ENCODE results near the gene MRPL50. TPM values are rescaled to one million over a fixed set of nuclear protein-coding genes. Genes with fewer than 3 reads are reported as not detected.

Gene MRPL50
- total RNA-seq, 1 experiment from 2014 or later = 37.2 TPM

DNA sequence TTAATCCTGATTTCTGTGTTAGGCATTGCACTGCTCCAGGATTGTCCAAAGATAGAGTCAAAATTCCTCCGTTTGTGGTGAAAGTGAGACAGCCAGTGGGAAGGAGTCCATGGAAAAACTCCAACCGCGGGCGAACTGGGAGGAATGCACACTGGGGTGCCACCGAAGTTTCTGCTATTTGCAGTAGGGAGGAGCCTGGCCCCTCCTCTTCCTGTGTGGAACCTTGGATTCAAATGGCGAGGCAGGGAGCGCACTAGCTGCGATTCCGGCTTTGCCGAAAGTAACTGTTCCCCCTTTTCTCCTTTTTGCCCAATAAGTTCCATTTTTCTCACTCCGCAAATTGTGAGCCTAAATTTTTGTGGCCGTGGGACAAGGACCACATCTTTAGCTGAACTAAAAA is 22.9 kb downstream of the MRPL50 start:
- peak; percentile 75 for DNase-seq (ENCODE audit: low read depth)

DNA sequence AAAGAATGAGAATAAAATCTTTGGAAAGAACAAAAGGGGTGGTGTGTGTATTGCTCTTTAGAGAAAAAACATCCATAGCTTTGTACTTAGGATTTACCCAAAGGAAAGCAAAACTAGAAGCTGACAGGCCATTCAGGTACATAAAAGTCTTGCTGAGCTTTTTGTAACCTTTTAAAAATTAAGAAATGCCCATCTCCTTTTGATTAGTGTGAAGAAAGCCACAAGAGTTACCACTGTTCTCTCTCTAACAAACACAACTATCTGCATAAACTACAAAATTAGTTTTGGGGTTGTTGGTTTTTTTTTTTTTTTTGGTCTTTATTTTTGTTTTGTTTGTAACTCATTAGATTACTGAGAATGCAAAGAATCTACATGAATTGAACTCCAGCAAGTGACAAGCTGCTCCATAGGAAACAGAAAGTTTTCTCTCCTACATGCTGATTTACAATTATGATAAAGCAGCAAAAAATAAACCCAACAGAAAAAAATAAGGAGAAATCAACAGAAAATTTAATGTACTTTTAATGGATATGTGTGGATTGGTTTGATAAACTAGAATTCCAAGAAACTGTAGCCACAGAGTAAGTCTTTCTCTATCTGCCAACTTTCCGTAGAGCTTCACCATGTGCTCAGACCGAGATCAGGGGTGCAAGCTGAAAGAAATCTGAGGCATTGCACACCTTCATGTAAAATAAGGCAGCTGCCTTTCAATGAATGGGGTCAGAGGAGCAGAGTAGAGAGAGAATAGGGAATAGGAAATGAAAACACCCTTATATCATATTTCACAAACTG is 25.9 kb downstream of the MRPL50 start:
- no peak for DNase-seq (ENCODE audit: low read depth)

DNA sequence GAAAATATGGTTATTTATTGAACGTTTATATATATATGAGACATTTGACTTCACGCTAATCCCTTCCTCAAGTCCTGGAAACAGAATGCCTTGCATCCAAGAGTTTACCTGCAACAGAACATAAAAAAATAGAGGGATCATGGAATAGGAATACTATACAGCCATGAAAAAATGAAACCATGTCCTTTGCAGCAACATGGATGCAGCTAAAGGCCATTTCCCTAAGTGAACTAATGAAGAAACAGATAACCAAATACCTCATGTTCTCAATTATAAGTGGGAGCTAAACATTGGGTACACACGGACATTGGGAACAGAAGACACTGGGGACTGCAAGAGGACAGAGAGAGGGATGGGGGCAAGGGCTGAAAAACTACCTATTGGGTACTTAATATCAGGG is 26.6 kb downstream of the MRPL50 start:
- no peak for DNase-seq (ENCODE audit: low read depth)

DNA sequence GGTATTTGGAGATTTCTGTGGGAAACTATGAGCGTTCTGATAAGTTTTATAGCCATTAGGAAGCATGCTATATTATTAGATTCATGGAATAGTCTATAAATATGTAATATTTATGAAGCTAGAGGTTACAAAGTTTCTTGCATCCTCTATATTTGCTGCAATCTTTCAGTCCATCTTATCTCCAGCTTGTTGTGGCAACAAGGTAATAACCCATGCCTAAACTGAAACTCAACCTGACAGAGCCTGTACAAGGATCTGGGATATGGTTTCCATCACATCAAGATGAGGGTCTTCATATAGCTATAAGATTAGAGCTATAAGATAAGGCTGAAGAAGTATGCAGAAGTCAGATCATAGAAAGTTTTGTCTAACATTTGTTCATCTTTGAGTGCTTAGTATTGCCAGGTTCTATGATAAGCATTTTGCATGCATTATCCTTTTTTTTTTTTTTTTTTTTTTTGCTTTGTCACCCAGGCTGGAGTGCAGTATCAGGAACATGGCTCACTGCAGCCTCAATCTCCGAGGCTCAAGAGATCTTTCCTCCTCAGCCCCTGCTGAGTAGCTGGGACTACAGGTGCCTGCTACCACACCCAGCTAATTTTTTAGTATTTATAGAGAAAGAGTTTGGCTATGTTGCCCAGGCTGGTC is 28.4 kb downstream of the MRPL50 start:
- DNase-seq (ENCODE audit: low read depth) = no peak

DNA sequence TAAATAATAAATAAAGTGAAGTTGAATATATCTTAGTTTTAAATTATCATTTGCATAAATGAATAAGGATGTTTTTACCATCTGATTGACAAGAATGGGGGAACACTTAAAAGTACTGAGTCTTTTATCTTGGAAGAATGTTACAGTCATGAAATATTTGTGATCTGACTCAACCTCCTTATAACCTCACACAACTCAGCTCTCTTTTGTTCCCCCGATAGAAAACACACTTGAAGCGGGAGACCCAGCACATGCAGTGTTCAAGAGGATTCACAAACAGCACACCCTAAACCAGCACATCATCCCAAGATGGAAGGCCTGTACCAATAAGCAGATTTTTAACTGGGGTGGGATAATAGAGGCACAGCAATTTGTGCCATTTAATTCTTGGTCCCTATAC is 29.1 kb downstream of the MRPL50 start:
- DNase-seq (ENCODE audit: low read depth) = peak; percentile 25

DNA sequence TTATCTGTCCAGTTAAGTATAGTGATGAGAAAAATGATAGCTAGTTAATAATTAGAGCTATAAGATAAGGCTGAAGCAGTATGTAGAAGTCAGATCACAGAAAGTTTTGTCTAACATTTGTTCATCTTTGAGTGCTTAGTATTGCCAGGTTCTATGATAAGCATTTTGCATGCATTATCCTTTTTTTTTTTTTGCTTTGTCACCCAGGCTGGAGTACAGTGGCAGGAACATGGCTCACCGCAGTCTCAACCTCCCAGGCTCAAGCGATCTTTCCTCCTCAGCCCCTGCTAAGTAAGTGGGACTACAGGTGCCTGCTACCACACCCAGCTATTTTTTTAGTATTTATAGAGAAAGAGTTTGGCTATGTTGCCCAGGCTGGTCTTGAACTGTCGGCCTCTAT is 31.1 kb downstream of the MRPL50 start:
- no peak for DNase-seq (ENCODE audit: low read depth)

DNA sequence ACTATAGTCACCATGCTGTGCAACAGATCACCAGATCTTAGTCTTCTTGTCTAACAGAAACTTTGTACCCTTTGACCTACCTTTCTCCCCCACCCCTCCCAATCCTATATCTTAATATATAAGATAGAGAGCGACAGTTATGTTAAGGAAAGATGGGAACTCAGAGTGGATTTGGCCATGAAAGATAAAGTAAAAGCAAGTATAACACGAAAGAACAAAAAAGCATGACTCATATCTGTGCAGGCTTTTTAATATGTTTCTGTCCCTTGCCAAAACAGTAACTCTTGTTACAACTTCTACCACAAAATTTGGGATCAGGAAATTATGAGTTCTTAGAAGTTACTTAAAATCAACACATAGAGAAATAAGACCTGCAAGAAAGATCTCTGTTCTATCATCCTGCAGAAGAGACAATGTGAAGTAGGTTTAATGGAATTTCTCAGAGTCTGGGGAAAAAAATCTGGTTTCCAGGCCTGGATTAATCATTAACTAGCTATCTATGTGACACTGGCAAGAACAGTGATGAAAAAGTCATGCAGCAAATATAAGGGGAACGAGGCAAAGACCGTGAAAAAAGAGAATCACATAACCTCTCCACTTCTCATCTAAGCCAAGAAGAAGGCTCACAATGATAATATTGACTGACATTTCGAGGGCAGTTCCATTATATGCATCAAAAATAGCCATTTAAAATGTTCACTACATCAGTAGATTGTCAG is 32.2 kb downstream of the MRPL50 start:
- no peak for DNase-seq (ENCODE audit: low read depth)

DNA sequence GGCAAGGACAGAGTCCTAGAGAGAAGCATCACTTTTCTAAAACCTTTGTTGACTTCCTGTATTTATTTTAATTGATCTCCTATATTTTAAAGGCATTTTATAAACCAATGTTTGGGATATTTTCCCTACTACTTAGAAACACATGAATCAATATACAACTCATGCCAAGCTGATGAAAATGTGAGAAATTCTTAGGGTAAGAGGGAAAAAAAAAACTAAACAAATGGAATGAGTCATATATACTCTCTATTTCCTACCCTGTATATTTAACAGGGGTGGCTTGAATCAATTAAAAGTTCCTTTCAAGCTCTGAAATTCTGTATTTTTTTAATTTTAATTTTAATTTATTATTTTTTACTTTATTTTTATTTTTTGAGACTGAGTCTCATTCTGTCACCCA is 33.2 kb downstream of the MRPL50 start:
- no peak for DNase-seq (ENCODE audit: low read depth)

DNA sequence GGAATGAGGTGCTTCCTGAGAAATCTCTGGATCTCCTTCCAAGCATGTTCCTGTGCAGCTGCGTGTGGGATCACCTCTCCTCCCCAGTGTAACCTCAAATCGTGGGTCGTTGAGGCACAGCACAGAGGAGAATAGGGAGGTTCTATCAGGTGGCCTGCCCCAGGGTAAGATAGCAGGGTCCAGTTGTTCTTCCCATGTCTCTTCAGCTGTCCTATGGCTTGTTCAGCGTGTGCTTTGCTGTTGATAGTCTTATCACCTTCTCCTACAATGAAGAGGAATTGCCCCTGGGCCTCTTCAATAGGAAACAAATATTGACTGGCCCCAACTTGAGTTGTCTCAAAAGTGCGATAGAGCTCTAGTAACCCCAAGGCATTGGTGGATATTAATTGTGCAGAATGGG is 36.0 kb downstream of the MRPL50 start:
- no peak for DNase-seq (ENCODE audit: low read depth)

DNA sequence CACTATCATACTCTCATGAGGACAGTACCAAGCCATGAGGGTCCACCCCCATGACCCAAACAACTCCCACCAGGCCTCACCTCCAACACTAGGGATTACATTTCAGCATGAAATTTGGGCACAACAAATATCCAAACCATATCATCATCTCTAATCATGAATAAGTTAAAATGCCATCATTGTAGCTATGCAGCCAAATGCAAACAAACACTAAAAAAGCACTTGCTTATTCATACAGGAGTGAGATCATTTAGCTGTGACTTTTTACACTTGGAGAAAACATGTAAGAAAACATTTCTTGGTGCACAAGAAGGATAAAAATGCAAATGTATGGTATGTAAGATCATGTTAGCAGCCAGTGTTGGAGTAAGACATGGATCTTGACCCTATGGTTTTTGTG is 37.8 kb downstream of the MRPL50 start:
- no peak for DNase-seq (ENCODE audit: low read depth)

DNA sequence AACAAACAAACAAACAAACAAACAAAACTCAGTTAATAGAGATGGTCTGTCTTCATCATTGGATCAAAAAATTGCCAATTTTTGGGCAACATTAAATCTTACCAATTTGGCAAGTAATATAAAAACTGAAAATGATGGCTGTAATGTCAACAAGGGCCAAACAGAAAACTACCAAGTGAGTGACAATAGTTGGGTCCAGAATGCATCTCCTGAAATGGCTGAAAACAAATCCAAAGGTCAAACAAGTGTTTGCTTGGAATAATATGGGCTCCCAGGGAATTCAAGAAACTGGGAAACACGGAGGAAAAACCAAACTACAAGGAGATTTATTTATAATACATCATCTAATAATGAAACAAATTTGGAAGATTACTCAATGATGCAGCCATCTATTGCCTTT is 38.7 kb downstream of the MRPL50 start:
- no peak for DNase-seq (ENCODE audit: low read depth)

DNA sequence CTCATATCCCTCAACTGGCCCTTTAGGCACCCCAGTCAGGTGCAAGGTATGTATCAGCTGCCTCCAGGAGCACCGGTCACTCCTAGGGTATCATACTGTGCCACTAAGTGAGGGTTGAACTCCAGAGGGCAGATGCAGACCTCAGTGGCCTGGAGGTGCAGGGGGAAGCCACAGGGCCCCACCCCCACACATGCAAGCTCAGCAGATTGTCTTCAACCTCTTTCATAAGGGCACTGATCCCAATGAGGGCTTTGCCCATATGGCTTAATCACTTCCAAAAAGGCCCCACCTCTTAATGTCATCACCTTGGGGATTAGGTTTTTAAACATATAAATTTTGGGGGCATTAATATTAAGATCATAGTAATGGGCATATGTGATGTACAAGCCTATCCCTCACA is 41.8 kb downstream of the MRPL50 start:
- DNase-seq (ENCODE audit: low read depth) = no peak

DNA sequence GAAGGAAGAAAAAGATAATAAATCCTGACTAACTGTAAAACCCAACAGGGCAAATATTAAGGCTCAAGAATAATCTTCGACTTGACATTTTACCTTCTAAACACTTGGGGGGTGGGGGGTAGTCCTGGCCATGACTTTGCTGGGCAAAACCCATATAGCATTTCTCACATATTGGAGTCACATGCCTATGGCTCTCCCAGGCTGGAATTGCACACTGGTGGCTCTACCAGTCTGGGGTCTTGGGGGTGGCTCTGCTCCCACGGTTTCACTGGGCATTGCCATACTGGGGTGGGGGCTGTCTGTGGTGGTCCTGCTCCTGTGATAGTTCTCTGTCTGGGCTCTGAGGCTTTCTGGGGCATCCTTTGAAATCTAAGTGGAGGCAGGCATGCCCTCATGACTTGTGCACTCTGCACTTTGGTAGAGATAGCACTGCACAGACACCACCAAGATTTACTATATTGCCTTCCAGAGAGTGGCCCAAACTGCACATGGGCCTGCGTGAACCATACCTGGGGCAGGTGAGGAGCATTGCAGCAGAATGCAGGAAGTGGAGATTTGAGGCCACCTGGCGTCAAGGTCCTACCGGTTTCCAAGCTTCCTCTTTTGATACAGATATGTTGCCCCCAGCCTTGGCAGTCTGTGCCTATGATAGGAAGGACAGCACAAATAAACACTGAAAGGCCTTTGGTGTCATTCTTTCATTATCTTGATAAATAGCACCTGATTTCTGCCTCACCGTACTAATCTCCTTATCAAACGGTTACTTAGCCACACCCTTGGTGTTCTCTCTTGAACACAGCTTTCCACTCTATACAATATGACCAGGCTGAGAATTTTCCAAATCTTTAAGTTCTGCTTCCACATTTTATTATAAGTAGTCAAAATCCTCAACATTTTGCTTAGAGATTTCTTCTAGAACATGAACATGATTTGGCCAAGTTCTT is 43.4 kb downstream of the MRPL50 start:
- no peak for DNase-seq (ENCODE audit: low read depth)

DNA sequence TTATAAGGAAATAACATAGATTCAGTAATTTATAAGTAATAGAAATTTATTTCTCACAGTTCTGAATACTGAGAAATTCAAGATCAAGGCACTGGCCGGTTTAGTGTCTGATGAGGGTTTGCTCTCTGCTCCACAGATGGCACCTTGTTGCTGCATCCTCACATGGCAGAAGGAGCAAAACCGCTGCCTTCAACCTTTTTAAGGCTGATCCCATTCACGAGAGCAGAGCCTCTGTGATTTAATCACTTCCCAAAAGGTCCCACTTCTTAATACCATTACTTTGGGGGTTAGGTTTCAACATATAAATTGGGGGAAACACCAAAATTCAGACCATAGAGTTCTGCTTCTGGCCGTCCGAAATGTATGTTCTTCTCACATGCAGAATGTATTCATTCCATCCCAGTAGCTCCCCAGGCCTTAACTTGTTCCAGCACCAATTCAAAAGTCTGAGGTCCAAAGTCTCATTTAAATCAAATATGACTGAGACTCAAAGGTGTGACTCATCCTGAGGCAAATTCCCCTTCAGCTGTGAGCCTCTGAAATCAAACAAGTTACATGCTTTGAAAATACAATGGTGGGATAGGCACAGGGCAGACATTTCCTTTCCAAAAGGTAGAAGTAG is 44.2 kb downstream of the MRPL50 start:
- DNase-seq (ENCODE audit: low read depth) = no peak

DNA sequence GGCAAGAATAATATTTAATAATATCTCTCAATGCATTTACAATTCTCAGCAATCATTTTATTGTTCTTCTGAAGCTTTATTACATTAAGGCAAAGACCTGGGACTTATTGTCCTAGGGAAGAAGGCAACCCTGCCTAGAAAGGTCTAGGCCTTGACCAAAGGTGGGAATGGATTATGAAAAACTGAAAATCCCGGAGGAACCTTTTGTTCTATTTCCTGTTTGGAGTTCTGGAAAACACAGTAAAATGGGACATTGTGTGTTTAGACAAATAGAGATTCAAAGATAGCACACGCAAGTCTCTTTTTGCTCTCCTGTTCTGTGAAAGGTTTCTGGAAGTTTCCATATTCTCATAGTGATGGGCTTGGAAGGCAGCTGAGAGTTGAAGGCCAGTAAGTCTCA is 44.7 kb downstream of the MRPL50 start:
- DNase-seq (ENCODE audit: low read depth) = no peak

DNA sequence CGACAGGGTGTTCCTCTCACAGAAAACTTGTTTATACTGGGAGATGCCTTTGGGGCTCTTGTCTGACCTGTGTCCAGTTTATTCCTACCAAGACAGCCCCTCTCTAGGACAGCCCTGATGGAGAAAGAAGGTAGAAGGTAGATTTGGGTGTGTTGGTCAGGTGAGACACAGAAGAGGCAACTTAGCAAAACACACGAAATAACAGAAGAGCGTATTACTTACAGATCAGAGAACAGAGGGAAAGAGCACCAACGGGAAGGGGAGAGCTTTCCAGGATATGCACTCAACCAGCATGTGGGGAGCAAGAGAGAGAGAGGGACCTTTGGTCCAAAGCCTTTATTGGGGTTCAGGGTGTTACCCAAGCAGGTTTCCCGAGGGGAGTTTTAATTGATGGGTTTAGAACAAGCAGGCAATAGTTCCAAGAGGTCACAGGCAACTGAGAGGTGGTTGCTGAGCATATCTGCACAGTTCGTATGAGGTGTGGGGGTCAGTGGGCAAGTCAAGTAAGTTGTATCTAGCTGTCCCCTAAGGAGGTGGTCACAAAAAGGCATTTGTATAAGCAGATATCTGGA is 45.4 kb downstream of the MRPL50 start:
- no peak for DNase-seq (ENCODE audit: low read depth)

DNA sequence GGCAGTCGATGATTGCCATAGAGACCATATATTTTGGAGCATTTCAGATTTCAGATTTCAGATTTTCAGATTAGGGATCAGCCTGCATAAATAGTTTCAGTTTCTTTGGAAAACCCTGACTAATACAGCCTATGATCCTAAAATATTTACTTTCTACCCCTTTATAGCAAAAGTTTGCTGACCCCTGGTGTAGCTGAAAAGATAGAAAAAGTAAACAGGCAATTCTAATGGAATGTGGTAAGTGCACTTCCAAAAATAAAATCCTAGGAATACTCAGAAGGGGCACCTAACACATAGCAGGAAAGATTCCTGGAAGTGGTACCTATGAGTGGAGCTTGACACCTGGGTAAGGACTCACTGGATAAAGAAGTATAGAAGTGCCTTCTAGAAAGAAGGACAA is 48.1 kb downstream of the MRPL50 start:
- no peak for DNase-seq (ENCODE audit: low read depth)

DNA sequence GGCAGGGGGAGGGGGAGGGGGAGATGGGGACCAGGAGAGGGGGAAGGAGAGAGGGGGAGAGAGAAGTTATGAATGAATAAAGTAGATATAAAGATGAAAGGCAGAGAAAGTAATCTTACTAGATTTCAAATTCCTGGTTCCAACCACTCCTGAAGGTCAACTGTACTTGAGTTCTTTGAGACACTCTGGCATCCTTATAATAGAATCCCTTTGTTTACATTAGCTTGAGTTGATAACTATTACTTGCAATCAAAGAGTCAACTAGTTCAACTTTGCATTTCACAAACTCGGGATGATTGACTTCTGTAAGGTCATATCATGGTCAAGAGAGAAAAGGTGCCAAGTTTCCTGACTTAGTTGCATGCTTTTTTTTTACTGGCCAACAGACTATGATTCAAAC is 55.8 kb downstream of the MRPL50 start:
- no peak for DNase-seq (ENCODE audit: low read depth)

DNA sequence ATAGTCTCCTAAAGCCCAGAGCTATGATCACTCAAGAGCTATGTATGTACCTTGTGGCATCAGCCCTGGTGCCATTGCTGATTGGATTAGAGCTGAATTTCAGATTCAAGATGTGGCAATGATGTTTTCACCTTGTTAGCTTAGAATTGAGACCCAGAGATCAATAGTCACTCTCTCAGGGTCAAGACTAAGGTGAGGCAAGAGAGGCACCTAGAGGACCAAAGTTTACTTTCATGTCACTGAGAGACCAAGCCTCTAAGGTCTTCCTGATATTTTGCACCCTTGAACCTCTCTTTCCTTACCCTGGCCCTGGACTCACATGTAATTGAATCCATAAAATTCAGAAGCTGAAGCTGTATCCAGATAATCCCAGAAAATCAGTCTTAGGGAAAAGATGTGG is 56.5 kb downstream of the MRPL50 start:
- DNase-seq (ENCODE audit: low read depth) = no peak
